8988T (cell line): ENCODE data around the gene CEACAM19.
"Not testable (repeated sequence)": the region's sequence is repeated elsewhere in the genome, so short reads cannot be mapped to it uniquely, and the experiment has no call there.

ENCODE experiments used
- DNase-seq: peaks from one replicate; pipeline ENCODE4 v3.0.0; 2011

The CEACAM19 gene

GRCh38 chr19:44677019-44677811 is 5.9 kb downstream of the CEACAM19 start:
- DNase-seq, result no peak

GRCh38 chr19:44680536-44680935 is 9.3 kb downstream of the CEACAM19 start:
- no peak for DNase-seq

- DNase-seq, result no peak
Measured at GRCh38 chr19:44681992-44682790, 10.9 kb downstream of the CEACAM19 start.

GRCh38 chr19:44682807-44683206 is 11.5 kb downstream of the CEACAM19 start:
- DNase-seq, result no peak

DNA sequence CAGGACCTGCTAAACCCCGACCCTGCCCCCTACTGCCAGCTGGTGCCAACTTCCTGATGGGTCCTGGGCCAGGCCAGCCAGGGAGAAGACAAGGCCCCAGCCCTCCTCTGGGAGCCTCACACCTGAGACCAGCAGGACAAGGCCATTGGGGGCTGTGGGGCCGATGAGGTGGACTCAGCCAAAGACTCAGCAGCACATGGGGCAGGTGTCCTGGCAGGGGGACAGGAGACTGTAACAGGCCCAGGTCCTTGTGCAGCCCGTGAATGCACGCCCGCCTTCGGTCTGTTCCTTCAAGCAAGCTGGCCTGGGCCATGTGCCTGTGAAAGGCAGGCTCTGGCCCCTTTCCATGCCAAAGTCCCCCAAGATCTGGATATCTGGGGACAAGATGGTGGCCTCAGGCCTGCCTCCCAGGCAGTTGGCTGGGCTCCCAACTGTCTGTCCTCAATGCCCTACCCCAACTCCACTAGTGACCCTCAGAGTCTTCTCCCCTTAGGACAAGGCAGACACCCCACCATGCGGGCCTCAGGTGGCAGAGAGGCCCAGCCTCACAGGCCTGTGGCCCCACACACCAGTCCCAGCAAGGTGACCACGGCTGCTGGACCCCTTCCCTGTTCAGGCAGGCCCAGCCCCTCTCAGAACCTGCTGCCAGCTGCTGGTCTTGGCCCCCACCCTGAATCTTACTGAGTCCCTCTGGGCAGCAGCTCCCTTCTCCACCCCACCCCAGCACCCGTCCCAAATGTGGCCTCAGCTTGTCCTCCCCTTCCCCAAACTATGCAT is 12.3 kb downstream of the CEACAM19 start:
- DNase-seq, result no peak

DNA sequence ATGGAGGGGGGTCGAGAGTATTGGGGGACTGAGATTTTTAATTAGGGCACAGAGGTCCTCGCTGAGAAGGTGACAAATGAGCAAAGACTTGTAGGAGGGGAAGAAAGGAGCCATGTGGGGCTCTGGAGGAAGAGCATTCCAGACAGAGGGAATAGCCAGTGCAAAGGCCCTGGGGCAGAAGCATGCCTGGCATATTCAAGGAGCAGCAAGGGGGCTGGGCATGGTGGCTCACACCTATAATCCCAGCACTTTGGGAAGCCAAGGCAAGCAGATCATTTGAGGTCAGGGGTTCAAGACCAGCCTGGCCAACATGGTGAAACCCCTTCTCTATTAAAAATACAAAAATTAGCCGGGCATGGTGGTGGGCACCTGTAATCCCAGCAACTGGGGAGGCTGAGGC is 13.1 kb downstream of the CEACAM19 start:
- not testable (repeated sequence) for DNase-seq

DNA sequence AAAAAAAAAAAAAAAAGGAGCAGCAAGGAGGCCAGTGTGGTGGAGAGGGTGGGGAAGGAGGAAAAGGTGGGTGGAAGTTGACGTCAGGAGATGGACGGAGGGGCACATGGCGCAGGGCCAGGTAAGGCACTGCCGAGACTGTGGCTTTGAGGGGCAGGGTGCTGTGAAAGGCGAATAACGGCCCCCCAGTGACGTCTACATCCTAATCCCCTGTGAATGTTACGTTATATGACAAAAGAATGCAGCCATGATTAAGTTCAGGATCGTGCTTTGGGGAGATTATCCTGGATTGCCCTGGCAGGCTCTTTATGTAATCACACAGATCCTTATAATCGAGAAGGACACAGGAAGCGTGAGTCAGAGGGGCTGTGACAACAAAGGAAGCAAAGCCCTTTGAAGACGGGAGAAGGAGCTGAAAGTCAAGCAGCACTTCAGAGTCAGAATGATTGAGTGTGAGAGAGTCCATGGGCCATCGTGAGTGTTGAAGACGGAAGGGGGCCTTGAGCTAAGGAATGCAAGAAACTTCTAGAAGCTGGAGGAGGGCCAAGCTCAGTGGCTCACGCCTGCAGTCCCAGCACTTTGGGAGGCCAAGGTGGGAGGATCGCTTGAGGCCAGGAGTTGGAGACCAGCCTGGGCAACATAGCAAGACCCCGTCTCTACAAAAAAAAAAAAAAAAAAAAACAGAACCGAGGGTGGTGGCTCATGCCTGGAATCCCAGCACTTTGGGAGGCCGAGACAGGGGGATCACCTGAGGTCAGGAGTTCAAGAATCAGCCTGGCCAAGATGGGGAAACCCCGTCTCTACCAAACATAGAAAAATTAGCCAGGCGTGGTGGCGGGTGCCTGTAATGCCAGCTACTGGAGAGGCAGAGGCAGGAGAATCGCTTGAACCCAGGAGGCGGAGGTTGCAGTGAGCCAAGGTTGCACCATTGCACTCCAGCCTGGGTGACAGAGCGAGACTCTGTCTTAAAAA is 13.9 kb downstream of the CEACAM19 start:
- DNase-seq, result peak; percentile 35

DNA sequence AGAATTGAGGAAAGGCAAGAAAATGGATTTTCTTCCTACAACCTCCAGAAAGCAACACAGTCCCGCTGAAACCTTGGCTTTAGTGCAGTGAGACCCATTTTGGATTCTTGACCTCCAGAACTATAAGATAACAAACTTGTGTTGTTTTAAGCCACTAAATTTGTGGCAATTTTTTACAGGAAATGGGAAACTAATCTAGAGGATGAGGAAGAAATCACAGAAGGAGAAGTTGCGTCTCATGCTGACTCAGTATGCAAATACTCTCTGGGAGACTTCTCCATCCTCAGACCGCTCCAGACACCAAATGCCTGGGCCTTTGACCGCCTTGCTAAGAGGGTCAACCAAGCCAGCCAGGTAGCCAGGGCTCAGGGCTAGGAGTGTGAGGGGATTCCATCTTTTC is 14.6 kb downstream of the CEACAM19 start:
- no peak for DNase-seq

DNA sequence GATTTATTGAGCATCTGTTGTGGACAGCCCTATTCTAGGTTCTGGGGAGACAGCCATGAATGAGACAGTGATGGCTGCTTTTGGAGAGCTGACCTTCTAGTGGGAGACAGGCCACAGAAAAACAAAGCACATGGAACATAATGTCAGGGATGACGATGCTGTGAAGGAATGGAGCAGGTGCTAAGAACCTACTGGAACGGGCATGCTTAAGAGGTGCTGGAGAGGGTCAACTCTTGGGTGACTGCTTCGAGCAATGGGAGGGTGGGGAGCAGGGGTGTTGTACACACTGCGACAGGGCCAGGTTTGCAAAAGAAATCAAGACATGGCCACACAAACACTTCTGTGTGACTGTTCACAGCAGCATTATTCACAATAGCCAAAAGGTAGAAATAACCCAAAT is 15.6 kb downstream of the CEACAM19 start:
- DNase-seq, result no peak

DNA sequence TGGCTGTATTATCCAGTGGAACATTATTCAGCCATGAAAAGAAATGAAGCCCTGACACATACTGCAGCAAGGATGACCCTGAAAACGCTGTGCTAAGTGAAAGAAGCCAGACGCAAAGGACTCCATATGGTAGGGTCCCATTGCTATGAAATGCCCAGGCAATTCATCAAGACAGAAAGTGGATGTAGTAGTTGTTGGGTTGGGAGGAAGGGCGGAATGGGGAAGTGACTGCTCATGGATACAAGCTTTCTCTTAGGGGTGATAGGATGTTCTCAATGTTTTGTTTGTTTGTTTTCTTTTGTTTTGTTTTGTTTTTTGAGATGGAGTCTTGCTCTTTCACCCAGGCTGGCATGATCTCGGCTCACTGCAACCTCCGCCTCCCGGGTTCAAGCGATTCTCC is 16.6 kb downstream of the CEACAM19 start:
- no peak for DNase-seq

- DNase-seq, result peak; percentile 36
Measured at GRCh38 chr19:44689290-44690130, 18.2 kb downstream of the CEACAM19 start.

DNA sequence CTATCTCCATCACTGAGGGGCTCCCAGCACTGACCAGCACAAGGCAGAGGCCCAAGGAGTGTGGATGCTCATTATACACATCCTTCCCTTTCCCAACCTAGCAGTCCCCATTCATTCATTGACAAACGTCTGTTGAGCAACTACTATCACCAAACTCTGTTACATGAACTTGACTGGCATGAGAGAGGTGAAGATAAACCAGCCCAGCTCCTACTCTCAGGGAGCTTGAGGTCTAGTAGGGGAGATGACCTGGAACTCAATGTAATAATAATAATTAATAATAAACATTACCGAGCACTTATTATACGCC is 18.8 kb downstream of the CEACAM19 start:
- no peak for DNase-seq

DNA sequence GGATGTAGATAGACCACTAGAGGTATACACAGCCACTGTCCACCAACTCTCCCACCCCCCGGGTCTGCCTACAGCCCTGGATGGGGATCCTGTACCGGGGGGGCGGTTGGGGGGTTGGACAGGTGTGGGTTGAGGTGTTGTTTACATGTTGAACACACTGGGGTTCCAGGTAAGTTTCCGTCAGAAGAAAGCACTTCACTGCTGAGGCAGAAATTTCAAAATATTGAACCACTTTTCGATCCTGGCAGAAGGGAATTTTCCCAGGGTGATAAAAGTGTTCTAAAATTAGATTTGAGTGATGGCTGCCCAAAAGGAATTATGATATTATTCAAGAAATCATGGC is 21.1 kb downstream of the CEACAM19 start:
- DNase-seq, result no peak

DNA sequence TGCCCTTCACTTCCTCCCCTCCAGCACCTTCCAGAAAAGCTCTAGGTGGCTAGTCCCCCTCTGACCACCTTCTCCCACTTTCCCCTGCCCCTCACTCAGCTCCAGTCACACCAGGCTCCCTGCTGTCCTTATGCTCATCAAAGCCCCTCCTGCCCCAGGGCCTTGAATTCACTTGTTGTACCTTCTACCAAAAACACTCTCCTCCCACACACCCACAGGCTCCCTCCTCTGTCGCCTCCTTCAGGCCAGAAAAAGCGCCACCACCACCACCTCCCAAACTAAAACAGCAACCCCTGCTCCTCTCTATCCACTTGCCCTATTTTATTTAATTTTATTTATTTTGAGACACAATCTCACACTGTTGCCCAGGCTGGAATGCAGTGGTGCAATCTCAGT is 22.9 kb downstream of the CEACAM19 start:
- no peak for DNase-seq

DNA sequence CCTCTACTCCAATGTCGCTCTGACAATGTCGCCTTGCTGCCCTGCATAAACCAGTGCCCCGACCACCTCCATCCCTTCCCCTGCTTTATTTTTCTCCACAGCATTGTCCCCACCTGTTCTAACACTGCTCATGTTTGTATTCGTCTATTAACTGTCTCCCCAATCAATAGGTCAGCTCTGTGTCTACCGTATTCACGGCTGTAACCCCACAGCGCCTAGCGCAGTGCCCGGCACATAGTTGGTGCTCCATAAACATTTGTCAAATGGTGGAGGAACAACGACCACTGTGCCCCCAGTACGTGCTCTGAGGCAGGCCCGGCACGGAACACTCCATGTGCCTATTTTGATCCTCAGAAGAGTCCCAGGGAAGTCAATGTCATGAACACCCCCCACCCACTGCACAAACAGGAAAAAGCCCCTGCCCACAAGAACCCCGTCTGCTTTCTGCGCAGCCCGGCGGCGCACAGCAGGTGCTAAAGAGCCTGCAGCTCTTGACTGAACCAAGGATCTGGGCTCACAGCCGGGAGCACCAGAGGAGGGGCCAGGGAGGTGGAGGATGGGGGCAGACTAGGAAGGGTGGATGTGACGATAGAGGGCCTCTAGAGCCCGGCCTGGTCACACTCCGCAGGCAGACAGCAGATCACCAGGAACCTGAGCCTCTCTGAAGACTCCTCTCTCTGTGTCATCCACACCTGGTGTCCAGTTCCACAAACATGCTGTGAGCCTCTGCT is 25.8 kb downstream of the CEACAM19 start:
- DNase-seq, result no peak

DNA sequence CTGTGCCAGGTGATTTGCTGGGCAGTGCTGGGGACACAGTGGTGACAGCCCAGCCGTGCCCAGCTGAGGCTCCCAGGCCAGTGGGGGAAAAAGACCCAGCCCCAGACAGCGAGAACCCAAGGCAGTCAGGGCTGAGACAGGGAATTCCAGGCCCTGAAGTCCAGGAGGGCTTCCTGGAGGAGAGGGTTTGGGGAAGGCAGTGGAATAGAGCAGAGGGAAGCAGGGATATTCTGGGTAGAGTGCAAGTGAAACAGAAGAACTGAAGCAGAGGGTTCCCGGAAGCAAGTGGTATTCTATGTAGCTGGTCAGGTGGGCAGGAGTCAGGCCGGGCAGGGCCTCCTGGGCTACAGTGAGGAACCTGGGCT is 26.4 kb downstream of the CEACAM19 start:
- no peak for DNase-seq

- no peak for DNase-seq
Measured at GRCh38 chr19:44698492-44699201, 27.4 kb downstream of the CEACAM19 start, which contains the start of gene CEACAM16. Gene CEACAM16, plus strand, starts transcription at chr19:44699151. Its CDS starts 2,306 bp downstream, at chr19:44701457.

DNA sequence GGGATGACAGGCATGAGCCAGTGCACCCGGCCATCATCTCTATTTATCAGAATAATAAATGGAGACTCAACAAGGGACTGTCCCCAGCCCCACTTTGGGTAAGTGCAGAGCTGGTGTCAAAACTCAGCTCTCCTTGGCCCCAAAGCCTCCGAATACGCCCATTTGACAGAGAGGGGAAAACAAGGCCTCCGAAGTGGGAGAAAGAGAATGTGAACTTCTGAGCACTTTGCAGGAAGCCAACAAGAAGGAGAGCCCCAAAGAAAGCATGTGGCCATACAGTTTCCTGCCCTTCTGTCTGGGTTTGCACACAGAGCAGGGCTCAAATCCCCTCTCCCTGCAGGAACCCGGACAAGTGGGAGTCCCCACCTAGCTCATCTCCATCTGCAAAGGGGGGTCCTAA is 29.3 kb downstream of the CEACAM19 start:
- DNase-seq, result no peak

DNA sequence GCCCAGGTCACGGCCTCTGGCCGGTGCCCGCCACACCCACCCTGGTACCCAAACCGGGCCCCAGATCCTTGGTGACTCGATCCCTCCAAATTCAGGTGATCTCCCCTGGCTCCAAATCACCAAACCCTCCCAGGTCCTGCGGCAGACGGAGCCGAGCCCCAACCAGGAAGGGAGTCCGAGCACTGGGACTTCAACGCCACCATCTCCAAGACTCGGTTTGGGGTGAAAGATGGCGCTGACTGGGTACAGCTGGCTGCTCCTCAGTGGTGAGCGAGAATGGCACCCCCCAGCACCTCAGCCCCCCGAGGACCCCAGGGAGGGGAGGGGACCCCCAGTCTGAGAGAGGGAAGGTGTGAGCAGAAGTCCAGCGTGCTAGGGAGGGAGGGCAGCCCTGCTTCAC is 29.9 kb downstream of the CEACAM19 start:
- no peak for DNase-seq

- no peak for DNase-seq
Measured at GRCh38 chr19:44702551-44703176, 31.4 kb downstream of the CEACAM19 start.
